Vagina (tissue), 2 donors: ENCODE results near the gene TBC1D22A.

ENCODE experiments used
- CTCF ChIP-seq, 3 experiments: fragments of 450-650 bp in 2 of 3; fragments of 200-600 bp in 1 of 3; sonication (generic) in 1 of 3; IDR thresholded peaks; one replicate each; pipeline ENCODE4 v1.5.1; 2017 to 2019; ENCODE audit warnings: antibody characterized with exemption in 3 of 3, mild to moderate bottlenecking in 2 of 3, moderate library complexity in 2 of 3
- POLR2AphosphoS5 ChIP-seq, 2 donors: sonication (generic); formaldehyde crosslinking; IDR thresholded peaks; one replicate each; pipeline ENCODE4 v1.9.0; 2017; ENCODE audit warnings: antibody characterized with exemption in 2 of 2, mild to moderate bottlenecking in 2 of 2, low read depth in 1 of 2; ENCODE audit not compliant: insufficient read depth in 1 of 2

- TF ChIP-seq CTCF (IDR thresholded peaks at IDR 0.05) = no peak
- TF ChIP-seq POLR2AphosphoS5 (IDR thresholded peaks at IDR 0.05; ENCODE audit: insufficient read depth in 1 of 2, low read depth in 1 of 2) = no peak
Measured at GRCh38 chr22:47218671-47219070, 456.2 kb downstream of the TBC1D22A start.
